DMS 273 (cell line): Measurements from ENCODE around the gene CST8.

ENCODE experiments used
- DNase-seq: peaks from one replicate; lab custom pipeline; 2025; ENCODE audit not compliant: unreplicated experiment; lab: John Stamatoyannopoulos, UW

Gene CST8

DNA sequence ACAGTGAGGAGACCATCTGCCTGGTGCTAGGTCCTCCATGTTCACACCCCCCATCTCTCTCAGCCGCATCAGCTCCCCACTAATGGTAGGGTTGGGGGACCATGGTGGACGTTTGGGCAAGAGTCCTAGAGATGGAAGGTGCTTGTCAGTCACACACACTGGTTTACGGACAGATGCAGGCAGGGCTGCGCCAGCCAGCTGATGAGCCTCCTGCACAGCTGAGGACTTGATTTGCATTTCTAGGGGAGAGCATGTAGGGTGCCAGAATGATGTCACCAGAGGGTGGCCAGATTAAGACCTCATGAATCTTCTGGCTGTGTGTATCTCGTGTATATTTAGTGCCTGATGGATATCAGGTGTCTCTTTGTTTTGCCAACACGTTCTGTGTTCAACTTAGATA is 28.6 kb downstream of the CST8 start:
- DNase-seq, result no peak

DNA sequence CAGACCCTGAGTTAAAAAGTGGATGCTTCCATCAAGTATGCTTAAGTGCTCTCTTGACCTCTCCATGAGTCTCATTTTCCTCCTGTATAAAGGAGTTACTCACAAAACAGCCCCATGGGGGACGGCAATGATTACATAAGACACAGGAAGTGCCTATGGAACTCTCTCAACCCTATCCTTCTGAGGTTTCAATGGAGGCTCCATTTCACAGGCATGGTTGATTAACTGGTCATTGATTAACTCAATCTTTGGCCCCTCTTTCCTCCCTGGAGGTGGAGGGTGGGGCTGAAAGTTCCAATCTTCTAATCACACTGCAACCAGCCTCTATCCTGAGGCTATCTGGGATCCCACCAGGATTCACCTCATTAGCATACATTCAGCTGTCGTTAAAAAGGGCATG is 29.3 kb downstream of the CST8 start:
- DNase-seq, result no peak

DNA sequence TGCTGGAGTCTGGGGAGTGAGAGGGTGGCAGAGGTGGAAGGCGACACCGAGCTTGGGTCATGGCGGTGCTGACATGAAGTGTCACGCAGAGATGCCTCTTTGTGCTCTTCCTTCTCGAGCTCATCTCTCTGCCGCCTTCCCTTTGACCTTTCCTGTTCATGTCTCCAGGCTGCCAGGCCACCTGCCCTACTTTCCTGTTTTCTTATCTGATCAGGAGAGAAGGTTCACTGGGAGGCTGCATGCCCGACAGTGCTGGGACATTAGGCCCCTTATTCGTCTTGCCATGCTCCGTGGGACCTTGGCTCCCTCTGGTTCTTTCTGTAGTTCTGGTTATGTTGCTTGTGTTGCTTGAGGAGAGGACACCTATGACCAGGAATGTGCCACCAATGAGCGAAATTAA is 33.2 kb downstream of the CST8 start:
- no peak for DNase-seq

DNA sequence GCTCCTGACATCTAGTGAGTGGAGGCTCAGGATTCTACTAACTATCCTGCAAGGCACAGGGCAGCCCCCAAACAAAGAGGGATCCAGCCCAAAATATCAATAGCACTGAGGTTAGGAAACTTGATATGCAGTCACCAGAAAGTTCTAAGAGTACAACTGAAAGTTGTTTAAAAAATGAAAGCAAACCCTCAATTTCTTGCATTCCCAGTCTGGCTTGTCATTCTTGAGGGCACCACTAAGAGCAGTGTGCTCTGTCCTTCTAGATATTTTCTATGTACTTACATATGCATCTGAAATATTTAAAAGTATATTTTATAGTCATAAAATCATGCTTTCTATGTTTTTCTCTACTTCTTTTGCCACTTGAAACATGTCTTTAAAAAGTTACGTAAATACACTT is 35.9 kb downstream of the CST8 start:
- DNase-seq, result no peak

DNA sequence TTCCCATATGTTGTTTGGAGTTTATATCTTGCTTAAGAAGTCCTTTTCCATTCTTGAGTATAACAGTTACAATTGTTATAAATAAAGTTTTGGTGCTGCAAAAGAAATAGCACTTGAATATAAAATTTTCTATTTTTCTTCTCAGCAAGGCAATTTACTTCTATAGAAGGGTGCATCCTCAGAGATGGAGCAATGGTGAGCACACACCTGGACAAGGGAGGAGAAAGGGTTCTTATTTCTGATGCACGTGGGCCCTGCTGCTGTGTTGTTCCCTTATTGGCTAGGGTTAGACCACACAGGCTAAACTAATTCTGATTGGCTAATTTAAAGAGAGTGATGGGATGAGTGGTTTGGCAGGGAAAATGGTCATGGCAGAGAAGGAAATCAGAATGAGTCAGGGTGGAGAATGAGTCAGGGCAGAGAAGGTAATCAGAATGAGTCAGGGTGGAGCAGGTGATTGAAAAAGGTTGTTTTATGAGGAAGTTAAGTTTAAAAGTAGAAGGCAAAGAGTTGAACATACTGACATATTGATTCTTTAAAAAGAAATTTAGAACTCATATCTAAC is 38.0 kb downstream of the CST8 start:
- no peak for DNase-seq

DNA sequence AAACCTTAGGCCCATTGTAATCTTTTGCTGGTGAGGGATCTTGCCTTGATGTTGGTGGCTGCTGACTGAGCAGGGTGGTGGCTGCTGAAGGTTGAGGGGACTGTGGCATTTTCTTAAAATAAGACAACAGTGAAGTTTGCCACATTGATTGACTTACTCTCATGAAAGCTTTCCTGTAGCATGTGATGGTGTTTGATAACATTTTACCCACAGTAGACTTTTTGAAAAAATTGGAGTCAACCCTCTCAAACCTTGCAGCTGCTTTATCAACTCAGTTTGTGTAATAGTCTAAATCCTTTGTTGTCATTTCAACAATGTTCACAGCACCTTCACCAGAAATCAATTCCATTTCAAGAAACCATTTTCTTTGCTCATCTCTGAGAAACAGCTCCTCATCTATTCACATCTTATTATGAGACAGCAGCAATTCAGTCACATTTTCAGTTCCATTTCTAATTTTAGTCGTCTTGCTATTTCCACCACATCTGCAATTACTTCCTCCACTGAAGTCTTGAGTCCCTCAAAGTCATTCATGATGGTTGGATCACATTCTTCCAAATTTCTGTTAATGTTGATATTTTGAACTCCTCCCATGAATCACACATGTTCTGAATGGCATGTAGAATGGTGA is 40.1 kb downstream of the CST8 start:
- DNase-seq, result no peak

DNA sequence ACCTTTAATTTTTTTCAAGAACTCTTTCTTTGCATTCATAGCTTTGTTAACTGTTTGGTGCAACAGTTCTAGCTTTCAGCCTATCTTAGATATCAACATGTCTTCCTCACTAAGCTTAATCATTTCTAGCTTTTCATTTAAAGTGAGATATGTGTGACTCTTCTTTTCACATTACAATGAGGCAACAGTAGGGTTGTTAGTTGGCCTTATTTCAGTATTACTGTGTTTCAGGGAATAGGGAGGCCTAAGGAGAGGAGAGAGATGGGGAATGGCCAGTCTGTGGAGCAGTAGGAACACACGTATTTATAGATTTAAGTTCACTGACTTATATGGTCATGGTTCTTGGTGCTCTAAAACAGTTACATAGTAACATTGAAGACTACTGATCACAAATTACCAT is 41.6 kb downstream of the CST8 start:
- no peak for DNase-seq

DNA sequence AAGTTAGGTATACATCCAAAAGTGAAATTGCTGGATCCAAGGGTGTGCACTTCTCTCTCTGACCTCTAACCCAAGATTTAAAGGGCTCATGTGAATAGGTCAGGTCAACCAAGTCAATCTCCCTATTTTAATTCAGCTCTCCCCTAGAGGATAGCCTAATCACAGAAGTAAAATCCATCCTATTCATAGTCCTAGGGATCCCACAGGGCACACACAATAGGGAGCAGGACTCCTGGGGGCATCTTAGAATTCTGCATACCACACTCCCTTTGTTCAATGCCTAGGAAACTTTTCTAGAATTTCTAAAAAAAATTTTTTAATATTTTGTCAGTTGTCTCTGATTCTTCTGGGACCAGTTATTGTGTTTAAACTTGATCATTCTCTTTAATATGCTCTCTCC is 42.2 kb downstream of the CST8 start:
- no peak for DNase-seq

DNA sequence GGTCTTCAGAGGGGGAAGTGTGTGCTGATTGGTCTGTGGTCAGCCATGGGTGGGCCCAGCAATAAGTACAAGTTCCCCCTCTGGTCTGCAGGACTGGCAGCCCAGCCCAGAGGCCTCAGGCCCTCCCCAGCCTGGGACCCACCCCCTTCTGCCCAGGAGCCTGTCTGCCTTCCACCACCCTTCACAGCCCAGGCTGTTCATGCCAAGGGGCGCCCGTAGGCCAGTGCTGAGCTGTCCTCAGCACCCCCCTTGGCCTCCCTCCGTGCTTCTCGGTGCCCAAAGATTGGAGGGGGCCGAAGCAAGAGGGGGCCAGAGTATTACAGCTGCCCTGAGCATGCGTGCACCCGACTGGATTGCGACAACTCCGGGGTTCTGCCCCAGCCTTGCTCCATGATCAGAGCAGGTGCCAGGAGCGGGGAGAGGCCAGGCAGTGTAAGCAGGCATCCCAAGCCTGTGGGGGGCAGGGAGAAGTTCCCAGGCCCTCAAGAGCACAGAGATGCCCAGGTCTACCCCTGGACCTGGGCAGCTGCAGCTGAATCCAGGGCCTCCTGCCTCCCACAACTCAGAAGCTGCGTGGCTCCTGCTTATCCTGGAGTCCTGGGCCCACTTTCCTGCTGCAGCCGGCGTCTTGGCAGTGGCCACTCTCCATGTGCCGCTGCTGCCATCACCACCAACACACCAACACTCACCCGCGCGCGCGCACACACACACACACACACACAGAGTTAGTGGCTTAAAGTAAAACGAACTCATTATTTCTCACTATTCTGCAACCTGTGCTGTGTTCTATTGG is 44.1 kb downstream of the CST8 start:
- no peak for DNase-seq

DNA sequence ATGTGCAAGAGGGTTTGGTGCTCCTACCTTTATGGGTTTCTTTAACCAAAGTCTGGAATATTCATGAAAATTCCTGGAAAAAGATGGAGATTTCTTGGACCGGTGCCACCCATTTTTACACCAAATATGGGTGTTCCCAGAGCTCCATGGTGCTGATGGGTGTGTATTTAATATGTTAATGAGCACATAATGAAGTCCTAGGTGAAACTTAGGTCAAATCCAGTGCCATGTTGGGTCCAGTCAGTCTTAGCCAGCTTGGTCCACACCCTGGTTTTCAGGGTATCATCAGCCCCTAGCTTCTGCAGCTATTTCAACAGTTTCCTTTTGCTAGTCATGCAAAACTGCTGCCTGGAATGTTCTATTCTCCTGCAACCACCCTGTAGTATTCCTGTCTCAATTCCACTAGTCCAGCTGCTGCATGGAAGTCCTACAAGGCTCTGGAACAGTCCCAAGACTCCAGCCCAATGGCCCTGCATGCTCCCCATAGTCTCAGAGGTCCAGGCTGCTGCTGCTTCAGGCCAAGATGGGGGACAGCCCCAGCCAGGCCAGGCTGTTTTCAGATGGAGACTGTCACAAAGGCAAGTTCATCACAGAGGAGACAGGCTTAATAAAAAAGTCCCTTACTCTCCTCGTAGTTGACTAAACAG is 45.5 kb downstream of the CST8 start:
- no peak for DNase-seq

DNA sequence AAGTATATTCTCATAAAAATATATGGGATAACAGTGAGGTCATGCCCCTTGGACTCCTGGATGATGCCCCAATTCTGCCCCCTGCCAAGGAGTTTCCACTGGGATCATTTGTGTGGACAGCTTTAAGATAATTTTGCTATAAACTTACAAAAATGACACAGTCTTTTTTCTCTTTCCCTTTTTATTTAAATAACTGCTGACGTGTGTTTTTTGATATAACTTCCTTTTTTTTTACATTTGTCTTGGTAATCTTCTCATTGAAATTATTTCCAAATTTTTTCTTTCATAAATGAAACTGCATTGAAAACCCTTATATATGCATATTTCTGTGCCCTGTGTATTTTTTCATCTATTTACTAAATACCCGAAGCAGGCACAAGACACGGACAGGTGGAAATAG is 46.1 kb downstream of the CST8 start:
- DNase-seq, result no peak

DNA sequence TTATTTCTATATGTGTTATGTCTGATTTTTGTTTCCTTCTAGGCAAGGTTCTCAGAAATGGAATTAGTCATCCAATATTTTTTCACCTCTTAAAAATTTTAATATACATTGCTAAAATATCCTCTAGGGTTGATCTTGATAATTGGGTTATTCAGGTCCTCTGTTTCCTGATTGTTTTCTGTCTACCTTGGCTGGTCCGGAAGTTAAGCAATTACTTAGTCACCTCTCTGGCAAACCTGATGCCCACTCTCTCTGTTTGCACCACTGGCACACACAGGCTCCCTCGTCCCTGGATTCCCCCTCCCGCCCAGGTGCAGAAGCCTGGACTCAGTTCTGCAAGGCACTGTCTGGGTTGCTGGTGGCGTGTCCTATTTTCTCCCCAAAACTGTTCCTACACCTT is 49.7 kb downstream of the CST8 start:
- DNase-seq, result no peak

DNA sequence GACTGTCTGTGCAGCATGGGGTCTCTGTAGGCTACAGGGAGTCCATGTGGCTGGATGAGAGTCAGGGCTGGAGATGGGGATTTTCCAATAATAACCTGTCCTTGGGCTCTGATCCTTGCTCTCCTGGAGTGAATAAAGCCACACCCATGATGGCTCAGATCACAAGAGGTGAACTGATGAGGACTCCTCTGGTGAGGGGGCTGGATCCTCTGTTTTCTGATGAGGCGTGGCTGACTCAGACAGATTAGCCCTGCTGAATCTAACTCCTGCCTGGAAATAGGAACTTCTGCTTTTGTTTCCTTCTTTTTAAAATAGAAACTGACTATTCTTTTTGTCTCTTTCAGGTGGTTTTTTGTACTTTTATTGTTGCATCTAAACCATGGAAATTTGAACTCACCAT is 50.4 kb downstream of the CST8 start:
- DNase-seq, result no peak

DNA sequence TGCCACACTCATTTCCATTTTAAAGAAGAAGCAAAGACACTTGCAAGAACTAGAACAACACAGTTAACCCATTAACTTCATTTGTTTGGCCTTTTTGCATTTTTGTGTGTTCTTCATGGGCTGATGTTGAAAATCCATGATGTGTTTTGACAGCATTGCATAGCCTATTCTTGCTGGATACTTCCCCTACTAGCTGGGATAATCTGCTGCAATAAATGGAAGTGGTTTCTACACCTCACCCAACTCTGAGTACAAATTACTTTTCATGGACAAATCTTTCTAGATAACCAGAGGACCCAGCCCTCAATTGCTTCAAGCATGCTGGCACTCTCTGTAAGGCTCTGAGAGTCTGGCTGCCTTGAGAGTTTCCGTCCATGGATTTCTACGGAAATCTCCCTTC is 50.9 kb downstream of the CST8 start:
- no peak for DNase-seq

DNA sequence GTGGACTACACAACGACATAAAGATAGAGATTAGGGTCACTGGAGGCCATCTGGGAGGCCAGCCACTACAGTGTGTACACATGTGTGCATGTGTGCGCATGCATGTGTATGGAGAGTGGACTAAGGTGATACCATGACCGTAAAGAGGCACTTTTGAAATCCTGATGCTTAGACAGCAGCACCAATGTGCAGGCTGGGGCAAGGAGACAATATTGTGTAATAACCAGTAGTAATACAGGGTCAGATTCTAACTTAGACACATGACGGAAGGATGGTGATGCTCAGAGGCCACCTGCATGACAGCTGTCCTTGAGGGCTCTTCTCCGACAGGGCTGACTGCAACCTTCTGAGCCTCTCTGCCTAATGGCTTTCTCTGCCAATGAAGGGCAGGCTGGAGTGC is 51.9 kb downstream of the CST8 start:
- no peak for DNase-seq

DNA sequence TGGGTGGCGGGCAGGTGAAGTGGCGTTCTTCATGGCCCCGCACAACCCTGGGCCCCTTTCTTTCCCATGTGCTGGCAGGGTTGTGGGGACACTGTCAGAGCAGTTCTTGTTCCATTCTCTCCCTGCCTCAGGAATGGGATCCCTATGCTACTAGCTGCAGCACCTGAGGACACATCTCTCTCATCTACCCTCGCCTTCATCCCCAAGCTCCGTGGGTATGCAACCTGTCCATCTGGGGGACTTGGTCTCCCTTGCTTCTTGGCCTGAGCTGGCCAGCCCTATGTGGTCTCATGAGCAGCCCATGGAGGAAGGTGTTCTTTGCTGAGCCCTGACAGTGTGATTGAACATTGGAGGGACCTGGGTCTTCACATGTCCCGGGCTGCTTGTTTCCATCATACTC is 53.2 kb downstream of the CST8 start:
- no peak for DNase-seq
